SIG-M5 treated with dmso at 0.1 percent for 504 hours (cell line): ENCODE results near the gene RSPO3.
"Not testable (repeated sequence)": the region's sequence is repeated elsewhere in the genome, so short reads cannot be mapped to it uniquely, and the experiment has no call there.

ENCODE experiments used
- DNase-seq: peaks from one replicate; lab custom pipeline; 2025; ENCODE audit not compliant: unreplicated experiment; lab: John Stamatoyannopoulos, UW

Gene RSPO3

DNA sequence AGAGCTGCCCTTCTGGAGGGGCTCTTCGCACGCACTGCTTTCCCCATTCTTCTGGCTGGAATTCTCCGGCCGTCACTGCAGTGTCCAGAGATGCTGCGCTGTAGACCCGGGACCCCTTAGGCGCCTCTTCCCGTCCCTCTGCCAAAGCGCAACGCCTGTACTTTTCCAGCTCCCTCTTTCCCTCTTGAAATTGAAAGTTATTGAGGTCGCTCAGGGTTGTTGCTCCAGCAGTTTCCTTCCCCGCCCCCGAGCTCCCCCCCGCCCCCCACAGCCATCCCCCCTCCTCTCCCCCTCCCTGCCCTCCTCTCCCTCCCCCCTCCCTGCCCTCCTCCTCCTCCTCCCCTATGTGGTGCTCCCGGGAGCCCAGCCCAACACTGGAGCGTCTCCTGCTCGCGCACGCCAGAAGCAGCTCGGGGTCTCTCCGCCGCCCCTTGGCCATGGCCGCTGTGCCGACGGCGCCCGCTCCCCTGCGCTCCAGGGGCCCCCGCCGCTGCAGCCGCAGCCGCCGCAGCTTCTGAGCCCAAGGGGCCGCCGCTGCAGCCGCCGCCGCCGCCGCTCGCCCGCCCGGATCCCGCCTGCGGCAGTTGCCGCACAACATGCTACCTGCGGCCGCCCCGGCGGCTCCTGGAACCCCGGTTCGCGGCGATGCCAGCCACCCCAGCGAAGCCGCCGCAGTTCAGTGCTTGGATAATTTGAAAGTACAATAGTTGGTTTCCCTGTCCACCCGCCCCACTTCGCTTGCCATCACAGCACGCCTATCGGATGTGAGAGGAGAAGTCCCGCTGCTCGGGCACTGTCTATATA, at the start of gene RSPO3:
Gene RSPO3, plus strand, starts transcription at position 374 of the 804 bp plus-strand sequence. CDS start 522 bp downstream, outside the sequence.
- DNase-seq, result peak; percentile 17

DNA sequence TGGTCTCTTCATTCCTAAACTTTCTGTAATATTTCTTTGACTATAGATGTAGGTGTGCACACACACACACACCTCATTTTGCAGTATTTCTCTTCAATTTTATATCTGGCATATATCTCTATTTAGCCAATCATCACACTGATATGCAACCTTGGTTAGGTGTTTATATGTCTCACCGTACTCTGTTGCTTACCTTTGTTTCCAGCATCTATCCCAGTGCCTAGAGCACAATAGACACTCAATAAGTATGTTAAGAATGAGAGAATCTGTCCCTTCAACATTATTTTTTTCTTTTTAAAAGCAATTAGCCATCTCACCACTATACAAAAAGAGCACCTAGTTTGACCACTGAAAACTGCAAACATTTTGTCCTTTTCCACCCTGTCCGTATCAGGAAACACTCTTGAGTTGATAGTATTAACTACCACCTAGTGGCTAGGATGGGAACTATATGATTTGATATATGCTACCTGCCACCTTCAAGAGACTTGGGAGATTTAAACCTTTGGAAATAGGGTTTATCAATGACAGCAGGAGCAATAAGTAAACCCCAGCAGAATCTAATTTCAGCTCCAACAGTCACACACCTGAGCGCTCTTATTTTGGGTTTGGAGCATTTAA, 48.7 kb upstream of the RSPO3 start:
- DNase-seq, result no peak

- no peak for DNase-seq
Observed at GRCh38 chr6:127073222-127073621, 45.2 kb upstream of the RSPO3 start.

DNA sequence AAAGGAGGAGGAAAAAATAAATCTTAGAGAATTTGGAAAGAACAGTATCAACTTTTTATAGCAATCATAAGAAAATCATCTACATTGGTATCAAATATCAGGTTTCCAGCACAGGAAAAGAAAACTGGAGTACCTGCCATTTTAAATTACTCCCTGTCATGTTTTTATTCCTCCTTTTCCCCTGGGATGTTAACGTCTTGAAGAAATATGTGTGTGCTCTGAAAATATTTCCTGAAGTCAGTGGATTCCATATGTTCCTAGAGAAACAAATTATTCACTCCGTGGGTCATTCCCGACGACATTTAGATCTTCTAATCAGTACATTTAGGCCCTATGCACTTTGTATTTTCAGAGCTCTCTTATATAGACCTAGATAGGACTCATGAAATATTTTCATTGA, 42.0 kb upstream of the RSPO3 start:
- DNase-seq, result no peak

- DNase-seq, result no peak
Observed at GRCh38 chr6:127077886-127078285, 40.6 kb upstream of the RSPO3 start.

DNA sequence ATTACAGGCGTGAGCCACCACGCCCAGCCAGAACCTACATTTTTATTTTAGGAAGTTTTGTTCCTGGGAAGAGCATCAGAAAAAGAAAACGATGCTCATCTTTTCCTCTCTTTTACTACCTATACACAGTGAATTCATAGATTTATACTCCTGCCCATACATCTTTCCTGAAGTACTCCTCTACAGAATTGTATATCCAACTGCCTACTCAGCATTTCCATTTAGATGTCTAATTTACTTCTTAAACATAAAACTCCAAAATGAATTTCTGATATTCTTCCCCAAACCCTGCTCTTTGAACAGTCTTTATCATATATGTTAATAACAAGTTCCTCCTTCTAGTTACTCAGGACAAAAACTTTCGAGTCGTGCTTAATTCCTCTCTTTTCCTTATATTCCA, 39.8 kb upstream of the RSPO3 start:
- DNase-seq, result no peak

- no peak for DNase-seq
Observed at GRCh38 chr6:127079681-127080080, 38.8 kb upstream of the RSPO3 start.

GRCh38 chr6:127080081-127080480, 38.4 kb upstream of the RSPO3 start:
- DNase-seq, result no peak

DNA sequence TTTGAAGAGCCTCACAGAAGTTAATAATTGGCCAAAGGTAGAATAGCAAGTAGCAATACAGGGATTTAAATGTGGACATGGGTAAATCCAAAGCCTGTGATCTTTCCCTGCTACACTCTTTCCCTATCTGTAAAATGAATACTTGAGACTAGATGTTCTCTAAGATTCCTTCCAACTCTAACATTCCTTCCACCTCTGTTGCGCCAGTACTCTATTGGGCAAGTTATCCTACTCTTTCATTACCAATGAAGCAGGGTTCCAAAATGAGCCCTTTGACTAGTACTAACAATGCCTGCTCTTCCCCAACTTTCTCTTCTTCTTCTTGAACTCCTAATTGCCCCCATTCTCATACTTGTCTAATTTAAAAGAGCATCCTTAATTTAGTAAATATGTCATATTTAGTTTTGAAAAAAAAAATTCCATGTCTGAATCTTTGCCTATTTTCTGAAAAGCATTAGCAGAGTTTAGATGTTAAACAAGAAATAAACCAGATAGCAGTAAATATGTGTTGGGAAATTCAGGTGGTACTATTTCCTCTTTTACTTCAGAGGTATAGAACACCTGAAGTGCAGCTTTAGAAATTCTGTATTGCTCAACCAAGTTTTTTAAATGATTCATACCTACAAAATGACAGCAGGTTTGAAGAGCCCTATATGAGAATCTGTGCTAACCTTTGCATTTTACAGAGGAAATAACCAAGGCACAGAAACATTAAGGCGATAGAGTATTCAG, 35.1 kb upstream of the RSPO3 start:
- DNase-seq, result no peak

- no peak for DNase-seq
Observed at GRCh38 chr6:127083963-127084310, 34.5 kb upstream of the RSPO3 start.

- no peak for DNase-seq
Observed at GRCh38 chr6:127085181-127085580, 33.3 kb upstream of the RSPO3 start.

DNA sequence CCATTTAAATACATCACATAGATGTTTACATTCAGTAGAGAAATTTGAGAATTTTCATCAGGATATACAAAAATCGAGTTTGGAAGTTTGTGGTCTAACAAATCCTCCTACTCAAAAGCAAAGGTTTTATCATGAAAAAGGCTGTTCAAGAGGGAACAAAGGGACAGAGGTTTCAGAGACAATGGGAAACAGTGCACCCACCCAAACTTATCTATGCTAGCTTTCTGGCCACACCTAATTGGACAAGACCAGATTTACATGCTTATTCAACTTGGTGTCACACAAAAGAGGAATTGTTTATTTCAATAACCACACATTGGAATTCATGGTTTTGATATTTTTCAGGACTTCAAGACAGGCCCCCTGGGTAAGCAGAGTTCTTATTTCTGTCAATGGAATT, 28.4 kb upstream of the RSPO3 start:
- no peak for DNase-seq

DNA sequence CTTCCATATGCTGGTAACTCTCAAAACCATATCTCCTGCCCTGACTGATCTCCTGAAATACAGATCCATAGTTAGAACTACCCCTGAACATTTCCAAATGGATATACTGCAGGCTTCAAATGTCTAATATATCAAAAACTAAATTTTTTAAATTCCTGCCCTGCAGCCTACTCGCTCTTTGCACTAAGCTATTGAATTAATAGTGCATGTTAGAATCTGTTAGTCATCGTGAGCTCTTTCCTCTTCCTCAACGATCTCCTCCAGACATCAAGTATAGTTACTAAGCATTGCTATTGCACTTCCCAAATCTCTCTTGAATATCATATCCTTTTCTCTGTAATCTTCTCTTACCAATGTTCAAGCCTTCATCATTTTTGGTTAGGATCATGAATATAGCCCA, 26.0 kb upstream of the RSPO3 start:
- no peak for DNase-seq

- DNase-seq, result no peak
Observed at GRCh38 chr6:127094791-127095190, 23.7 kb upstream of the RSPO3 start.

DNA sequence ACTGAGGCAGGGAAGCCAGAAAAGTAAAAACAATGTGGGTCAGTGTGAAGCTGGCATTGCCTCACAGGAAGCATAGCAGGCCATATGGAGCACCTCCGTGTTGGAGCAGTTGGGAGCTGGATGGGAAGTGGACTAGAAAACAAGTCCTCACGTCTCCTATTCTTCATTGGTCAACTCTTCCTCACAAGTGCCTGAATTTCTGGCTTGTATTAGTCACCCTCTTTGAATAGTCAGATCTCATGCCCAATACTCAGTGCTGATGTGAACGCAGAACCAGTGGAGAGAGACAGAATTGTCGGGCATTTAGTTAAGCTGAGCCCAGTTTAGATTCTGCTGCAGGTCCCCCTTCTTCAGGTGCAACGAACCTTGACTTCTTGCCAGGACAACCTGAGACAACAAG, 22.3 kb upstream of the RSPO3 start:
- DNase-seq, result no peak

DNA sequence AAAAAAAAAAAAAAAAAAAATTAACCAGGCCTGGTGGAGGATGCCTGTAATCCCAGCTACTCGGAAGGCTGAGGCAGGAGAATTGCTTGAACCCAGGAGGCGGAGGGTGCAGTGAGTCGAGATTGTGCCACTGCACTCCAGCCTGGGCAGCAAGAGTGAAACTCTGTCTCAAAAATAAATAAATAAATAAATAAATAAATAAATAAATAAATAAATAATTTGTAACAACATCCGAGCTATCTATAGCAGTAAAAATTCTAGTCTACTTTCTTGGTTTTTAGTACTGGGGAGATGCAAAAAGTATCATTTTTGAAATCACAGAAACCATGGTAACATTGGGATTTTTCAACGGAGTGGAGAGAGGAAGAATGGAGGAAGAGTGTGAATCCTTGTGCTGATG, 21.0 kb upstream of the RSPO3 start:
- not testable (repeated sequence) for DNase-seq

DNA sequence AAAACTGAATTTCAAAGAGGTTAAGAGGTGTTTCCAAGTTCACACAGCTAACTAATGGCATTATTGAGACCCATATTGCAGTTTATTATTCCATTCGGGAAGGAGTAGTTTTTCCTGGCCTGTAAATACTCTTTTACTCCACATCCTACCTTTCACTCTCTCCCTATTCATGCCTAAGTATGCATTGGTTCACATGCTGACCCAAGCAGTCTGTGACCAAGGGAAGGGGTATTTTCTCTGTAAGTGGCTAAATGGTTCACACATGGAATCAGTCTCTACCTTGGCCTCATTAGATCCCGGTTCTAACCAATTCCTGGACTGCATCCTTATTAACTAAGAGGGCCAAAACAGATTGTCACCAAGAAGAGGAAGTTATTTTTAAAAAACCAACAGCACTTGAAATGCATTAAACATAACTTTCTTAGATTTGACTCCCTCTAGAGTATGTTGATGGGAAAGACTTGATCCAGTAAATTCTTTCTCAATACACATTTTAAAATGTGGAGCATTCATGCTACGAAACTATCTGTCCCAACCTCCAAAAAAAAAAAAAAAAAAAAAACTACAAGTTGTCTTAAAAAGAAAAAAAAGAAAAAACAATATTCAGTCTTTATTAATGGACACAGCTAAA, 17.8 kb upstream of the RSPO3 start:
- DNase-seq, result peak; percentile 56

GRCh38 chr6:127102299-127102698, 16.2 kb upstream of the RSPO3 start:
- DNase-seq, result peak; percentile 84

- DNase-seq, result no peak
Observed at GRCh38 chr6:127102859-127103258, 15.6 kb upstream of the RSPO3 start.

- no peak for DNase-seq
Observed at GRCh38 chr6:127103482-127103881, 15.0 kb upstream of the RSPO3 start.

GRCh38 chr6:127107916-127108315, 10.6 kb upstream of the RSPO3 start:
- DNase-seq, result no peak

GRCh38 chr6:127110712-127111111, 7.8 kb upstream of the RSPO3 start:
- DNase-seq, result no peak
